DMS153 treated with DMSO at 0.1 percent for 48 hours (cell line): ENCODE data around the gene GPR148.

Source experiments
- DNase-seq: peaks from one replicate; lab custom pipeline; 2025; ENCODE audit not compliant: unreplicated experiment; lab: John Stamatoyannopoulos, UW

GPR148 gene

DNA sequence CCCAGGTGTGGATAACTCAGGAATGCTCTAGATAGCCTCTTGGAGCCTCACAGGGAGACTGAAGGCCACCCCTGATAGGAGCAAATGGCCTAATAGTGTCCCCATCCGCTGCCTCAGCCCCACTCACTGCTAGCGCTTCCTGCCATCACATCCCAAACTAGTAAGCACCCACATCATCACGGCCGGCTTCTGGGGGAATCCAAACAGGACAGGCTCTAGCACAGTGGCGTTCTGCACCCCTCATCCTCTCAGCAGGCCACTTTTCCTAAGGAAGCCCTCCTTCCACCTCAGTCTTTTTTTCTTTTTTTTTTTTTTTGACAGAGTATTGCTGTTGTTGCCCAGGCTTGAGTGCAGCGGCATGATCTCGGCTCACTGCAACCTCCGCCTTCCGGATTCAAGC lies 20.2 kb downstream of the GPR148 start:
- DNase-seq = no peak

DNA sequence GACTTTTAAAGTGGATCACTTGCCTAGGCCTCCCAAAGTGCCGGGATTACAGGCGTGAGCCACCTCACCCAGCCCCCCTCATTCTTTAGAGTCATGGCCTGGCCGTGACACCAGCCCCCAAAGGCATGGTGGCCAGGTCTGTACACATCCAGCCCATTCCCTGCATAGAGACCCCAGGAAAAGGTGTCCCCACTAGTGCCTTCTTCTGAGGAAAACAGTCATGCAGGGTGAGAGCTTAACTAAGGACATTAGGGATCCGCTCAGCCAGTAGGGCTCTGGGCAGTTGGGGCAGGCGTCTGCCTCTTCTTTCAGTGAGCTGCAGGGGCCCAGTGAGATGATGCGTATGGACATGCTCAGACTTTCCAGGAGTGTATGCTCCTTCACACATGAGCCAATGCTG lies 20.8 kb downstream of the GPR148 start:
- no peak for DNase-seq

DNA sequence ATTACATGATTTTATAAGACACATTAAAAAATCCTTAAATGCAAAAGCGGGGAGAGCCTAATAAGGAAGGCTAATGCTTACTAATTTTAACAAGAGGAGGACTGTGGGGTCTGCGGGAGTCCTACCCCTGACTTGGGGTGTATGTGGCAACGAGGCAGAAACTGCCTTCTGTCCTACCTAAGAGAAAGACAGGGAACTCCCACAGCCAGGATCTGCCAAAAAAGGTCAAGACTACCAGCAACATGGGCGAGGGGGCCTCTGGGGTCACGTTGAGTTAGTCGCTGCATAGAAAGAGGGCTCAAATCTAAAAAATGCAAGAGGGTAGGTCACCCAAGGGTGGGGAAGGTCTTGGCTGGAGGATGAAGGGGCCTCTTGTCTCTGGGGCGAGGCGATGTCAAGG lies 25.9 kb downstream of the GPR148 start:
- no peak for DNase-seq

DNA sequence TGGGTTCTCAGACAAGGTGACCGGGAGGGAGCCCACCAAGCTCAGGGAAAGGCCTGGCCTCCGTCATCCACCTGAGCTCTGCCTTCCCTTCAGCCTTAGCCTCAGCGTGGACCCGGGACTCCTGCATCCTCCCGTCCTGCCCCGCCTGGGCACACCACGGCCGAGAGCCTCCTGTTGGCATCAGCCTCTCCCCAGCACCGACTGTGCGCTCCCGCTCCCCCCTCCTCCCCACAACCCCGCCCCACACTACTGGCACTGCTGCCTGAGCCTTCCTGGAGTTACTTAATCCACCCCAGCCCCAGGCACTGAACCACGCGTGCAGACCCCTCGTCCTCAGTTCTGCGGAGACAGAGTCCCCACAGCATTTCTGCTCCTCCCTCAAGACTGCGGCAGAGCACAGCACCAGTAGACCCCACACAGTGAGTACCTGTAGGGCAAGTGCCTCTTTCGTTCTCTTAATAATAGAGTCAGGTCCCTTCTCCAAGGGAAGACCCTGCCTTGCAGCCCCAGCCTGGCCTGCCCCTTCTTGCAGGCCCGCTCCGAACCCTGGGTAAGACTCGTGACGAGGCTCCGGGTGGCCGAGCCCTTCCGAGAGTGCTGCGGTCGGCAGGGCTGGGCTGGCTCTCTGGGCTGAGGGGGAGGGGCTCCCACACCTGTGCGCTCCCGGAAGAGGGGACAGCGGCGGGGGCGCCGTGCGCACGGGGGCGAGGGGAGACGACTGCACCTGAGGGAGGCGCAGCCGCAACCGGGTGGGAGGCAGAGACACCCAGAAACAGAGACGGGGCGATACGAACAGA lies 26.6 kb downstream of the GPR148 start, which contains the start of gene AMER3:
TSS of gene AMER3 (plus strand) at position 285 of the 797 bp plus-strand sequence. CDS start 6,533 bp downstream, outside the sequence.
- peak; percentile 45 for DNase-seq

DNA sequence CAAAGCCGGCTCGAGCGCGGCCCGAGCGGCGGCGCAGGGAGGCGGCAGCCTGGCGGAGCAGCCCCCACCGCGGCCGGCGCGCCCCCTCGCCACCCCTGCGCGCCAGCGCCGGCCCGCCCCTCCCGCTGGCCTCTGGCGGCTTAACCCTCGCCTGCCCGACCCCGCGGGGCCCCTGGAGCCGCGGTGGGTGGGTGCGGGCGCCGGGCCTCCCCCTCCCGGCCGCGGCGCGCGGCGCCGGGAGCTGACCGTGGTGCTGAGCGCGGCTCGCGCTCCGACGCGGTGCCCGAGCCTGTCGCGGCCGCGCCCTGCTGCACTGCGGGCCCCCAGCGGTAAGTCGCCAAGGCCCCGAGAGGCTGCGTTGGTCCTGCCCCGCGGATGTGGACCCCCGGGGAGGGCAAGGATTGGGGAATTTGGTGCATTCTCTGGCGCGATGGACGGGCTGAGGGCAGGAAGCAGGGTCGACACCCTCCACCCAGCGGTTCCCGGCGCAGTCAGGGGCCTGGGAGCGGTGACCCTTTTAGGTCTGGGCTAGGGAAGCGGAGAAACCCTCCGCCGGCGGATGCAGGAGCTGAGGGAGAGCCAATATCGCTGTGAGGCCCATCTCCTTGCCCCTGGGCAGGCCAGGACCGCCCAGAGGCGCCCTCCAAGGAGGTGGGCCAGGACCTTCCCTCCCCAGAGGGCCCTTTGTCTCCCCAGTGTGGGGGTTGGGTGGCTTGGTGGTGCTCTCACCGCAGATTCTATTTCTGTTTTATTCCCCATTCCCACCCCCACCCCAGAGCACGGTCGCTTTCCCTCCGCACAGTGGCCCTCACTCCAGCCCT lies 27.4 kb downstream of the GPR148 start:
- no peak for DNase-seq

DNA sequence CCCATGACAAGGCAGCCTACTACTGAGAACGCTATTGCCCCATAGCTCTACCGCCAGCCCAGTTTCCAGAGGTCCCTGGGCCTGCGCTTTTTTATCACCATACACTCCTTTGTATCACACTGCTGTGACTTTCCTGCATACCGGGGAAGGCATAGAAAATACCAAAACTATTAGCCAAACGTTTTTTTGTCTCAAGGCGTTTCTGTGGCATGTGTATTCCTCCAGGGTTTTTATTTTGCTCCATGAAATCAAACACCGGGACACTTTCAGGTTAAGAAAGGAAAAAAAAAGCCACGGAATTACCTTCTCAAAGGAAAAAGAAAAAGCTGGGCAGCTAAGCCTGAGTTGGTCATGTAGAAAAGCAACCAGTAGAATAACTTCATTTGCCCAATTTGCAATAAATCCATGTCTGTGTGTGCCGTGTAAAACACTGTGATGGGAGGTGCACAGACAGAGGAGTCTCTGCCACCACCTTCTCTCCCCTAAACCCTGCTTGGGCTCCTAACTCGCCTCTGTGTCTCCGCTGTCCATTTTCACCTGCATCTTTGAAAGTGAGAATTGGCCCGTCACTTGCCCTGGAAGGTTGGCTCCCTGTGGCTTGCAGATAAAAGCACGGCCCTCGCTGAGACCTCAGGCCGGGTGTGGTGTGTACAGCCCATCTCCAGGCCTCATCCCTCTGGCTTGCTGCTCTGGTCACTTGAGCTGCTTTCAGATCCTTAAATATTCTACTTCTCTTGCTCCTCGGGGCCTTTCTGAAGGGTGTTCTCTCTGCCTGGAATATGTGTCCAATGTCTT lies 28.2 kb downstream of the GPR148 start:
- DNase-seq = no peak

DNA sequence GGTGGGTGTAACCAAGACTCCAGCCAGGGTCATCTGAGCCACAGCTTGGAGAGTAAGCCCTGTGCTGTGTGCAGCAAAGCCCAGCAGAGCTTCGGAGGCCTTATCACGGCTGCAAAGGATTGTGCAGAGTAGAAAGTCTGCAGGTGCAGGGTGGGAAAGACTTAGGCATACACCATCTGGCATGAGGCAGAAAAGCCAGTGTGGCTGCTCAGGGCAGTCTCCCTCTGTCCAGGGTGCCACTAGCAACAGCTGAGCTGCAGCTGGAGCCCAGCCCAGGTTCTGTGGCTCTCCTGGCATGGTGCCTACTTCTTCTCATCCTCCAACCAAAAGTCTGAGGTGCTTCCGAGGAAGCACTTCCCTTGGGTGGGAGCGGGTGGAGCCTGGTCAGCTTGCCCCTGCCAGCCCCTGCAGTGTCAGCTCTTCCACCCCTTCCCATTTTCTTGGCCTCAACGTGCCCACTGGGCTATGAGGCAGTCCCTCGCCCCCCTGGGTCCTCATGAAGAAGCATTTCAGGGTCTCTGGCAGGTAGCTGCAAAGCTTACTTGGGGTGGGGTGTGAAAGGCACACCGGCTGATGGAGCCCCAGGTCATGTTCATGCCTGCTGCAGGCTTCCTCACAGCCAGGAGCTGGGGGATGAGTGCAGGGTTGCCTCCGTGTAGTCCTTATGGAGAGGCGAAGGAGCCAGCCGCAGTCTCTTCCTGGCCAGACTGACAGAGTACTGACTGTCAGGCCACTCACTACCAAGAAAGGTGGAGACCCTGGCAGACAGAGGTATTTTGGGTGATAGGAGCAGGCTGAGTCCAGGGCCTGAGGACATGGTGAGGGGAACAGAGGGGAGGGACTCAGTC lies 31.3 kb downstream of the GPR148 start:
- DNase-seq = peak; percentile 8

DNA sequence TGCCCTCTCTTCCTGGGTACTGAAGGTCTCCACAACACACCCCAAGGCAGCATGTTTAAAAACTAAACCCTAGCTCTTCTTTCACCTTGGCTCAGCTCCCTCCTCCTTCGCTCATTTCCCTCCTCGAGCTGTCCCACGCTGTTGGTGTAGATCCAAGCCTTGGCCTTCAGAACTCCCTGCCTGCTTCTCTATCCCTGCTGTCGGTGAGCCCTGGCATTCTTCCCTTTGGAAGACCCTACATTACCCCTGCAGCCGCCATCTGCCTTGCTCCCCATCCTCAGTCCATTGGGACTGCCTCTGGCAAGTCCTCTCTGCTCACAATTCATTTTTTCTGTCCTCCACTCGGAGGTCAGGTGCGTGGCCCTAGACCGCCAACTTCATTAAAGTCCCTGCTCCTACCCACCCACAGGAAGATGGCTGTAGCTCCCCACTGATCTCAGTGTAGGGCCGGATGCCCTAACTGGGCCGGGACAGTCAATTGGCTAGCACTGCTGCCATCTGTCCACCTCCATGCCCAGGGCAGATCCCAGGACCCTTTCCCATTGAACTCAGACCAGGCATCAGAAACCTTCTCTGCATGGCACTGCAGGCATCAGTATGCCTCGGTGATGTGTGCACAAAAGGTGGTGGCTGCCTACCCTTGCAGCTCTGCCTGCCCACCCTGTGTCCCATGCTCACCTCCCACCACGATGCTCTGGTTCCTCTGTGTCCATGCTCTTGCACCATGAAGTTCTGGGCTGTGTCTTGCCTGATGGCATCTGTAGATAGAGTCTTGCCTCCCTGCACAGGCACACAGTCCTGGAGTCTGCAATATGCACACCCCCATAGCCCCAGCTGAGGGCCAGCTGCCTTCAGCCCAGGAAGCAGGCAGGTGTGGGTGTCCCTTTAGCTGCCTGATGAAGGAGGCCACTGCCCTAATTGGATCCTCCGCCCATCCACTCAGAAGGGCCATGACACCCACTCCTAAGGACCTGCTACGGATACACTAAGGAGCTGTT lies 32.2 kb downstream of the GPR148 start:
- DNase-seq = no peak

DNA sequence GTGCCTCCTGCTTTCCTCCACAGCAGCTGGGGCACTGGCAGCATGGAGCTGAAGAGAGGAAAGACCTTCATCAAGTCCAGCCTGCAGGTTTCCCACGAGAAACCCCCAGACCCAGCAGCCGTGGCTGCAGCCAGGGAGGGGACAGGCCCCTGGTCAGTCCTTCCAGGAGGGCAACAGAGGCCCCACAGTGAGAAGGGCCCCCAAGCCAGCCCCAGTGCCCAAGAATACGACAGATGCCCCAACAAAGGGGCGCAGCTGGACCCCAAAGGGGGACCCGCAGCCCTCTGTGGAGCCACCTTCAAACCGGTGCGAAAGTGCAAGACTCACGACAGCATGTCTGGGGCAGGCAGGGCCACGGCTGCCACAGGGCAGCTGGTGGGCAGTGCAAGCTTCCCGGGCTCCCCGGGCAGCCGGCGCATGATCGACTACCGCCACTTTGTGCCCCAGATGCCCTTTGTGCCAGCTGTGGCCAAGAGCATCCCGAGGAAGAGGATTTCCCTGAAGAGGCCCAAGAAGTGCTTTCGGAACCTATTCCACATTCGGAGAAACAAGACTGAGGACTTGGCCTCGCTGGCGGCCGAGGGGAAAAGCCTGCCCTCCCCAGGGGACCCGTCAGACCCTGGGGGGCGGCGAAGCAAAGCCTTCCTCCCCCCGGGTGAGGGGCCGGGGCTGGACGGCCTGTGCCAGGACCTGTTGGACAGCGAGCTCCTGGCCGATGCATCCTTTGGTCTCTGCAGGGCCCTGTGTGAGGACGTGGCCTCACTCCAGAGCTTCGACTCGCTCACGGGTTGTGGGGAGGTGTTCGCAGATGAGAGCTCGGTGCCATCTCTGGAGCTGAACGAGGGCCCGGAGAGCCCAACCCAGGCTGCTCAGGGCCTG lies 33.4 kb downstream of the GPR148 start:
- DNase-seq = no peak

DNA sequence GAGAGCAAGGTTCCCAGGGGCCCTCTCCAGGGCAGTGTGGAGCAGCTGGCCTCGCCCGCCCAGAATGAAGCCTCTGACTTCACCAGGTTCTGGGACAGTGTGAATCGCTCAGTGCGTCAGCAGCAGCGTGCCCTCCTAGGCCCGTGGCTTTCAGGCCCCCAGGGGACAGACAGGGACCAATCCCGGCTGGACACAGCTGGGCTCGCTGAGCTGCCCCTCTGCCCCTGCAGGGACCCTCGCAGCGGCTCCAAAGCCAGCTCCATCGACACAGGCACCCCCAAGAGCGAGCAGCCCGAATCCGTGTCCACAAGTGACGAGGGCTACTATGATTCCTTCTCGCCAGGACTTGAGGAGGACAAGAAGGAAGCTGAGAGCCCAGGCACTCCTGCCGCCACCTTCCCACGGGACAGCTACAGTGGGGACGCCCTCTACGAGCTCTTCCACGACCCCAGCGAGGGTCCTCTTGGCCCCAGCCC lies 34.1 kb downstream of the GPR148 start:
- DNase-seq = no peak

DNA sequence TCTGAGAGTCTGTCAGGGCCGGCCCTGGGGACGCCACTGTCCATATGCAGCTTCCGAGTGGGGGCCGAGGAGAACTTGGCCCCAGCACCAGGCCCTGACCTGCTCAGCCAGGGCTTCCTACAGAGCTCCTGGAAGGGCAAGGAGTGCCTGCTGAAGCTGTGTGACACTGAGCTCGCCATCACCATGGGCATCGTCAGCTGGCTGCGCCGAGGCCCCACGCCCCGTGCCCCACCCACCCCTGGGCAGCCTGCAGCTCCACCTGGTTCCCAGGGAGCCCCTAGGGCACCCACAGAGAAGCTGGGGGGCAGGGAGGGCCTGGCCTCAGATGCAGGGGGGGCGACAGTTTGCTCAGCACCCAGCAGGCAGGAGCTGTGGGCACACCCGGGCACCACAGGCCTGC lies 34.5 kb downstream of the GPR148 start:
- DNase-seq = no peak

DNA sequence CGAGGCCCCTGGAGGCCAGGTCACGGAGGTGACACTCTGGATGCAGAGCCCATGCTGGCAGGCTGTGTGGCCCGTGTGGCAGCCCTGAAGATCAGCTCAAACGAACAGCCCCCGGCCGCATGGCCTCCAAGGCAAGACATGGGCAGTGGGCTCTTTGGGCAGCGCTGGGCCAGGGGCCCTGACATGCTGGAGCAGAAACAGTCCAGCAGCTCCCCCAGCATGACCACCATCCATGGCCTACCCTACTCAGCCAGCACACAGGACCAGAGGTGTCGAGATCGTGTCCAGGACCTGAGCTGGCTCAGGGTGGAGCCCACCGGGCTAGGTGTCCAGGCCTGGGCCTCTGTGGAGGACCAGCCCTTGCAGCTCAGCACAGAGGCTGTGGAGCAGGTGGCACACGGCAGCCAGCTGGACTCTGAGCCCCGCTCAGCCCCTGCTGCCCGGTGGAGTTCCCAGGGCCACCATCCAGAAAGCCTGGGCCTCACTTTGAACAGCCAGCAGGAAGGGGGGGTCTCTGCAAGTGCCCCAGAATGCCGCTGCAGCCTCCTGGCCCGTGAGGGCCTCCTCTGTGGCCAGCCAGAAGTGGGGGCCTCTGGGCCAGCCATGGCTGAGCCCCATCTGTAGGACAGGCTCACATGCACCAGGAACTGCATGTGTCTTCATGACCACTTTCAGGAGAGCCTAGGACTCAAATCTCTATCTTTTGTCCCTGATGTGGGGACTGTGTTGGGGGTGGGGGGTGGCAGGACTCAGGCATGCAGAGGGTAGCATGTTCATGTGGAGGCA lies 35.4 kb downstream of the GPR148 start:
- DNase-seq = no peak

DNA sequence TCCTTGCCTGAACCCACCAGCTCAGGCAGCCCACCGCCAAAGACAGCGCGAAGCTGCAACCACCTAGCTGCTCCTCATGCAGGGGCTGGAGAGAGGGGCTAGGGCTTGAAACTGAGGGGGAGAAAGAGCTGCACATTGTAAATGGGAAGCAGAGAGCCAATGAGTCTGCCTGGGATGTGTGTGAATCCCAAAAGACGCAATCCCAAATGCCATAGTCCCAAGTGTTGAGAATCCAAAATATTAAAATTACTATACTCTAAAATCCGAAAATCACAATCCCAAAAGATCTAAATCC lies 35.9 kb downstream of the GPR148 start:
- DNase-seq = no peak

DNA sequence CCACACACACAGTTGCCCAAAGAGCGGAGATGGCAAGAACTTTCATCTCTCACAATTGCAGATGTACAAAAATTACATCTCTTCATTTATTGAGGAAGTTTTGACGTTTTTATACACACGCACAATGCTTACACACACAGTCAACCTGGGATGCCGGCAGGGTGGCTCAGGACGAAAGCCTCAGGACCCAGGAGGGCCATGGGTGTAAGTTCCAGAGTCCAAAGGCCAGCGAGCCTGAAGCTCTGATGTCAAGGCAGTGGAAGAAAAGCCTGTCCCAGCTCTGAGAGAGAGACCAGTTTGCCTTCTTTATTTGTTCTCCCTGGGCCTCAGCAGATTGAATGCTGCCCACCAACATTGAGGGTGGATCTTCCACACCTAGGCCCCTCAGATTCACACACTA lies 36.6 kb downstream of the GPR148 start:
- DNase-seq = no peak

DNA sequence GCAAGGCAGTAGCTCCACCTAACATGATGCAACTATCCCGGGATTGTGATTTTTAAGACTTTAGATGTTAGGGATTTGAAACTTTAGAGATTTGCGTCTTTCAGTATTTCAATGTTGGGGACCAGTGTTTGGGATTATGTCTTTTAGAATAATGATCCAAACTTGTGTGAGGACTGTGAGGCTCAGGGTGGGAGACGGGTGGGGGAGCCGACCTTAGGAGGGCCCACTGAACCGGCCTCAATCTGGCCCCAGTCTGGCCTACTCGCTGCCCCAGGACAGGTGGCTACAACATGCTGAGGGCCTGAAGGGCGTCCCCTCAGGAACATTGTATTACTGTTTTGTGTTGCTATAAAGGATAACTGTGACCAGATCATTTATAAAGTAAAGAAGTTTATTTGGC lies 37.2 kb downstream of the GPR148 start:
- DNase-seq = no peak

DNA sequence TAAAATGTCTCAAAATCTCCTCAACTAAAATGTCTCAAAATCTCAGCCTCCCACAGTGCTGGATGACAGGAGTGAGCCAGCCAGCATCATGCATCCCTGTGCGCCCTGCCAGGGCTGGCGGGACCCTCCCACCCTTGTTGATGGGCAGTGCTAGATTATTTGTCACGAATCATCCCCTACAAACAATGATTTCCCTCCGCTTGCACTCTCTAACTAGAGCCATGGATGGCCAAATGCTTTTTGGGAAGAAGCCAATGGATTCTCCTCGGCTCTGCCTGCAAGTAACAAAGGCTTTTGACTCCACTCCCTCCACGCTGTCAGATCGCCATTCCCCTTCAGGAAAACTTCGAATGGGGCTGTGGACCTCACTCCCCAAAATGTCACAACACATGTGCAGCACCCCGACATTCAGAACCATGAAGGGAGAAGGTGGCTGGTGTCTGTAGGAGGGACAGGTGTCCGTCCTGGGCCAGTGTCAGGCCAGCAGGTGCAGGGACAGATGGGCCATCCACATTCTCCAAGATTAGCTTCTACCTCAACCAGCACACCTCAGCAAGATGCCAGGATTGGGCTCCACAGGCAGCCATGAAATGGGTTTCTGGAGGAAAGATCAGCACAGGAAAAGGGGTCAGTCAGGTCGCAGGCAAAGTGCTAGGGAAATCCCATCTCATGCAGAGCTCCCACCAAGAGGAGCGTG lies 38.0 kb downstream of the GPR148 start:
- no peak for DNase-seq

DNA sequence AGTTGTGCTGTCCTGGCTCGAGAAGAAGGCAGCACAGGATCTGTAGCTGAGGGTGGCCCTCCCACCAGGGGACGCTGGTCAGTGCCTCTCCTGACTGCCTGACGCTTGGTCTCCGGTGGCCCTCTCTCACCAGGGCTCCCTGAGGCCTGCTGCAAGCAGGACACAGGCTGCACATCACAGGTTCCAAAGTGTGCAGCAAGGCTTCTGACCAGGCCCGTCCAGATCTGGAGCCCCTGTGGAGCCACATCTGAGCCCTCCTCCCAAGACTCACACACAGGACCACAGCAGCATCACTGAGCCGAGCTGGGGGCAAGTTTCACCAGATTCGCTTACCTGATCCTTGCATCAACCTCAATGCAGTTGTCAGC lies 38.5 kb downstream of the GPR148 start:
- DNase-seq = no peak
